GM12878 (cell line): ENCODE measurements around the gene PIP4K2A. TPM values are rescaled to one million over a fixed set of nuclear protein-coding genes. Genes with fewer than 3 reads are reported as not detected.
A peak's percentile ranks its signal among the peaks of the same experiment; 100 is the strongest.

ENCODE experiments used
- ATAC-seq: fragments of 200-7000 bp; cut with Tn5 transposase; 3 replicates; pipeline ENCODE4 v1.9.1; 2020; ENCODE audit warnings: mild to moderate bottlenecking, moderate library complexity
- BruUV-seq: library from RNA; stranded (reverse); fragments of 400-500 nt; replicated peaks from 2 replicates; lab custom pipeline; 2021; lab: Mats Ljungman, UMichigan
- CTCF ChIA-PET: fragments of 300-600 bp; sonication (Branson Sonifier 250); formaldehyde crosslinking; extraction: SDS; loops from one replicate; lab custom pipeline; 2021; ENCODE audit warnings: inconsistent platforms; lab: Yijun Ruan, JAX
- POLR2A ChIA-PET: fragments of 350-600 bp; formaldehyde crosslinking; extraction: SDS; loops from one replicate; lab custom pipeline; 2021; ENCODE audit warnings: inconsistent platforms; lab: Charles Lee
- RAD21 ChIA-PET: fragments of 300-600 bp; sonication (Branson Sonifier 250); formaldehyde crosslinking; loops from one replicate; lab custom pipeline; 2023; ENCODE audit warnings: antibody characterized with exemption; ENCODE audit not compliant: unreplicated experiment; lab: Charles Lee
- SMC1A ChIA-PET: fragments of 300-600 bp; sonication (Branson Sonifier 250); formaldehyde crosslinking; loops from one replicate; lab custom pipeline; 2023; ENCODE audit not compliant: unreplicated experiment, uncharacterized antibody; lab: Charles Lee
- DNase-seq: peaks from one replicate; pipeline ENCODE4 v3.0.0-alpha.2; 2011; ENCODE audit warnings: low read depth, low spot score
- FAIRE-seq: peaks from 3 replicates; lab custom pipeline; 2011; peaks lifted over from hg19 to GRCh38; lab: Jason Lieb, UNC
- H2AFZ ChIP-seq: 2 replicates; pipeline ENCODE4 v1.6.0; 2011; ENCODE audit warnings: low read depth, low read length, control low read depth; ENCODE audit not compliant: control insufficient read depth
- H3K27ac ChIP-seq: 2 replicates; pipeline ENCODE4 v1.5.1; 2011; ENCODE audit warnings: control low read depth; ENCODE audit not compliant: control insufficient read depth, insufficient read depth
- H3K27me3 ChIP-seq, 2 experiments: replicated peaks in 1 of 2; 2 replicates each; pipeline versions ENCODE4 v1.6.0 to v1.6.1; 2011; ENCODE audit warnings: low read length in 1 of 2; ENCODE audit not compliant: control insufficient read depth in 2 of 2, insufficient read depth in 2 of 2
- H3K36me3 ChIP-seq, 2 experiments: 2 replicates each; pipeline ENCODE4 v1.5.1; 2011; ENCODE audit warnings: low read length in 1 of 2; ENCODE audit not compliant: control insufficient read depth in 2 of 2, insufficient read depth in 2 of 2
- H3K4me1 ChIP-seq: 2 replicates; pipeline ENCODE4 v1.6.1; 2011; ENCODE audit warnings: mild to moderate bottlenecking, low read length, moderate library complexity, mixed read lengths; ENCODE audit not compliant: control insufficient read depth, insufficient read depth
- H3K4me2 ChIP-seq: 2 replicates; pipeline ENCODE4 v1.6.0; 2011; ENCODE audit warnings: control low read depth; ENCODE audit not compliant: control insufficient read depth, insufficient read depth
- H3K4me3 ChIP-seq: fragments of 200-600 bp; sonication (generic); 2 replicates; pipeline ENCODE4 v1.5.1; 2016
- H3K79me2 ChIP-seq: 2 replicates; pipeline ENCODE4 v1.6.0; 2011; ENCODE audit warnings: low read length; ENCODE audit not compliant: control insufficient read depth, insufficient read depth
- H3K9ac ChIP-seq: 2 replicates; pipeline ENCODE4 v1.8.0; 2011; ENCODE audit warnings: low read length, control low read depth, mixed read lengths; ENCODE audit not compliant: control insufficient read depth, insufficient read depth
- H3K9me3 ChIP-seq: replicated peaks from 3 replicates; pipeline ENCODE4 v1.5.1; 2011; ENCODE audit warnings: mild to moderate bottlenecking, low read length; ENCODE audit not compliant: control insufficient read depth, insufficient read depth
- H4K20me1 ChIP-seq: 2 replicates; pipeline ENCODE4 v1.6.0; 2011; ENCODE audit not compliant: control insufficient read depth, insufficient read depth
- CEBPB ChIP-seq, 2 experiments: fragments of 150-350 bp in 1 of 2; IDR thresholded peaks; 2 replicates each; pipeline ENCODE4 v1.6.1; 2012 to 2014; ENCODE audit warnings: low read depth in 2 of 2, low read length in 2 of 2, borderline replicate concordance in 1 of 2, inconsistent platforms in 1 of 2
- CHD1 ChIP-seq: IDR thresholded peaks from 2 replicates; pipeline ENCODE4 v1.6.1; 2012; ENCODE audit warnings: low read depth, low read length, improper control_type of control experiment
- DPF2 ChIP-seq: fragments of 450-650 bp; IDR thresholded peaks from 2 replicates; pipeline ENCODE4 v1.6.1; 2017; ENCODE audit warnings: mild to moderate bottlenecking
- EED ChIP-seq: sonication (generic); IDR thresholded peaks from 2 replicates; pipeline ENCODE4 v1.6.1; 2016; ENCODE audit warnings: antibody characterized with exemption, low read depth
- EGR1 ChIP-seq, 2 experiments: IDR thresholded peaks; 1 replicate in 1 of 2; 2 replicates in 1 of 2; pipeline ENCODE4 v1.6.1; 2011 to 2012; ENCODE audit warnings: low read depth in 2 of 2, low read length in 2 of 2, borderline replicate concordance in 1 of 2, mild to moderate bottlenecking in 1 of 2, moderate library complexity in 1 of 2
- FOS ChIP-seq: IDR thresholded peaks from 3 replicates; pipeline ENCODE4 v1.6.1; 2011; ENCODE audit warnings: borderline replicate concordance; ENCODE audit not compliant: insufficient read length; ENCODE audit errors: extremely low read depth
- IKZF1 ChIP-seq: fragments of 450-650 bp; conservative IDR thresholded peaks from 2 replicates; pipeline ENCODE4 v1.6.1; 2017; ENCODE audit warnings: antibody characterized with exemption, mild to moderate bottlenecking
- KLF5 ChIP-seq: fragments of 450-650 bp; IDR thresholded peaks from 2 replicates; pipeline ENCODE4 v1.6.1; 2014; ENCODE audit warnings: mild to moderate bottlenecking; ENCODE audit not compliant: partially characterized antibody
- NFIC ChIP-seq: IDR thresholded peaks from 2 replicates; pipeline ENCODE4 v1.6.1; 2012; ENCODE audit warnings: low read depth, mild to moderate bottlenecking, inconsistent platforms, low read length, moderate library complexity
- PAX8 ChIP-seq: fragments of 450-650 bp; IDR thresholded peaks from 2 replicates; pipeline ENCODE4 v1.6.1; 2017; ENCODE audit warnings: mild to moderate bottlenecking, moderate library complexity
- RFX5 ChIP-seq: IDR thresholded peaks from 2 replicates; pipeline ENCODE4 v1.6.1; 2011; ENCODE audit warnings: low read depth, low read length, improper control_type of control experiment
- TBL1XR1 ChIP-seq: IDR thresholded peaks from 2 replicates; pipeline ENCODE4 v1.6.1; 2012; ENCODE audit warnings: low read depth, low read length, improper control_type of control experiment
- ZNF24 ChIP-seq: fragments of 450-650 bp; IDR thresholded peaks from 2 replicates; pipeline ENCODE4 v1.6.1; 2017; ENCODE audit warnings: antibody characterized with exemption, mild to moderate bottlenecking
- ZNF687 ChIP-seq: fragments of 450-650 bp; IDR thresholded peaks from 2 replicates; pipeline ENCODE4 v1.6.1; 2017; ENCODE audit warnings: mild to moderate bottlenecking, moderate library complexity
- WGBS: methylation state at CpG from one replicate; pipeline ENCODE4 v1.1.6; 2016; ENCODE audit warnings: low lambda C conversion rate; ENCODE audit not compliant: insufficient replicate concordance, insufficient coverage; ENCODE audit errors: missing lambda C conversion rate; 5-methylcytosine and 5-hydroxymethylcytosine counted together
- in situ Hi-C: fragments of 300-500 bp; cut with MboI; formaldehyde crosslinking; loops from 9 replicates; pipeline ENCODE4 v1.14.3; 2018; ENCODE audit warnings: mixed read lengths
- intact Hi-C: fragments of 100-400 bp; cut with micrococcal nuclease; formaldehyde crosslinking; loops from one replicate; pipeline ENCODE4 v1.14.2; 2022; ENCODE audit not compliant: unreplicated experiment
- polyA plus RNA-seq, 11 experiments: library from polyadenylated mRNA; depleted of rRNA in 4 of 11; unstranded in 6 of 11; stranded (reverse) in 5 of 11; fragments of >200 nt; fragmentation: Nextera tagmentation in 4 of 11; fragmentation: Illumina TruSeq in 1 of 11; extraction: Ambion mirVana in 4 of 11; extraction: Trizol in 1 of 11; gene quantifications; 1 replicate in 1 of 11; 2 replicates in 10 of 11; pipeline versions ENCODE4 v1.2.1 to v1.2.3, GENCODE V29; 2011 to 2016; ENCODE audit warnings: inconsistent platforms in 2 of 11, missing spikeins in 2 of 11, low read depth in 1 of 11
- total RNA-seq, 4 experiments: library from RNA; depleted of rRNA in 3 of 4; stranded (reverse); fragments of >200 nt in 3 of 4; fragmentation: Illumina TruSeq in 1 of 4; extraction: Trizol in 1 of 4; gene quantifications; 2 replicates each; pipeline versions ENCODE4 v1.2.1 to v1.2.3, GENCODE V29; 2013 to 2021

PIP4K2A gene
- total and polyA plus RNA-seq, 10 of the 15 experiments (the other 5 are each of a cell fraction or from before 2014, with no cell fraction given) = 54.3 to 139 (median 84.4) TPM

DNA sequence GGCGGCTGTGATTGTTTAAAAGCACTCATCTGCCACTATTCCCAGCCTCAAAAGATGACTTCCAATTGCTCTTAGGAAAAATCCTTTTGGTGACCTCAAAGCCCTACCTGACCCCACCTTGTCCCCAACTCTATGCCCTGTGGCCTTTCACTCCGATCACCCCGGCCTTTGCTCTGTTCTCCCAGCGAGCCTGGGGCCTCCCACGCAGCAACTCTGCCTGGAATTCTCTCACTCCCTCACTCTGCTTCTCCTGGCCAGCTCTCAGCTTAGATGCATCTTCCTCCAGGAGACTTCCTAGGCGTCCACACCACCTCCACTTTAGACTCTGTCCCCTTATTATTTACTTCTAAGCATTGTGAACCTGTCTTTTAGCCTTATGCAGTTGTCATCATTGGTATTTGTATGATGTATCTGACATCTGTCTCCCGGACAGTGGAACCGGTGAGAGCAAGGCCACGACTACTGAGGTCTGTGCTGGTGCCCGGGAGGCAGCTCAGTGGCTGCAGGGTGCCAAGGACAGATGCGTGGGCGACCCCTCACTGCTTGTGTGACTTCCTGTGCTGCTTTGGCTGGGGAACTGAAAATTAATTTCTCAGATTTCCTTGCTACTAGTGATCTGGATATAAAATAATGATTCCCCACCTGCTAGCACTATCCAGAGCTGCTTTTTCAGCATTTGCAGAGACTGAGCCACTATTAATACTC is 63.0 kb downstream of the PIP4K2A start:
- Histone ChIP-seq H3K36me3 (peaks cover 0 to 4% of the 10 kb centered on the region in 2 experiments; a peak in 1 of 4 replicates), H3K27me3 (no peaks in the 10 kb centered on the region), H3K9me3 (no peaks in the 10 kb centered on the region), H3K4me3 (no peak overlapping the region), H3K9ac (no peak overlapping the region), H3K27ac (peak overlapping the region; percentile 18; the same call in 1 of the 2 replicates), H2AFZ (no peak overlapping the region), H3K79me2 (peaks cover 95% of the 10 kb centered on the region), H3K4me2 (no peak overlapping the region), H4K20me1 (no peaks in the 10 kb centered on the region), H3K4me1 (peaks cover 91% of the 10 kb centered on the region)
- ChIA-PET CTCF (interaction anchor here (0.6 to 1.7 kb wide), 3 partner anchors 12 to 61 kb away, joined by 3 to 4 read pairs (median 3); no protein-coding TSS in a partner anchor), SMC1A (interaction anchor here (0.8 to 13.5 kb wide), 15 partner anchors 11 to 62 kb away, joined by 3 to 172 read pairs (median 5); partner anchors contain the start of gene PIP4K2A), RAD21 (interaction anchor here (1.1 to 9.1 kb wide), 11 partner anchors 11 to 73 kb away, joined by 3 to 99 read pairs (median 15); no protein-coding TSS in a partner anchor), POLR2A (interaction anchor here (0.5 to 6.2 kb wide), 10 partner anchors 15 to 61 kb away, joined by 3 to 30 read pairs (median 8); no protein-coding TSS in a partner anchor)
- in situ Hi-C loops = no loop called here
- intact Hi-C loops = no loop called here
- DNase-seq (no peak), ATAC-seq (peak; percentile 43), FAIRE-seq (no peak)
- no TSS peak for BruUV-seq
- WGBS = 52% methylated on average over 12 of the region's 12 CpGs
- TF ChIP-seq EGR1 (IDR thresholded peaks at IDR 0.05; ENCODE audit: borderline replicate concordance in 1 of 2, low read depth in 2 of 2, low read length in 2 of 2) = peak; percentile 27 to 84
- peak; percentile 48; the same call in 1 of the 2 replicates for TF ChIP-seq IKZF1
- no peak for TF ChIP-seq CEBPB (IDR thresholded peaks at IDR 0.05; ENCODE audit: borderline replicate concordance in 1 of 2, low read depth in 2 of 2, low read length in 2 of 2)
- TF ChIP-seq NFIC = no peak
- TF ChIP-seq EED = no peak
- TF ChIP-seq FOS = no peak
- TF ChIP-seq DPF2 = peak; percentile 36; the same call in 1 of the 2 replicates
- TF ChIP-seq CHD1 = no peak
- TF ChIP-seq ZNF687 = 0 out of 2 replicates have a peak, but pooled peaks have one; percentile 20
- TF ChIP-seq RFX5 = no peak
- TF ChIP-seq TBL1XR1 = no peak
- no peak for TF ChIP-seq PAX8
- no peak for TF ChIP-seq KLF5
- no peak for TF ChIP-seq ZNF24
